GM23248 (cell line): ENCODE data around the gene SYPL2. TPM values are rescaled to one million over a fixed set of nuclear protein-coding genes. Genes with fewer than 3 reads are reported as not detected.

Experiments
- DNase-seq: peaks from one replicate; pipeline ENCODE4 v3.0.0-alpha.2; 2015
- H2AFZ ChIP-seq: fragments of 200-600 bp; sonication (generic); 2 replicates; pipeline ENCODE4 v1.6.1; 2016; ENCODE audit warnings: antibody characterized with exemption
- H3F3A ChIP-seq: fragments of 200-600 bp; sonication (generic); 2 replicates; pipeline ENCODE4 v1.6.1; 2016; ENCODE audit warnings: mild to moderate bottlenecking, antibody characterized with exemption, mixed run types; ENCODE audit not compliant: insufficient read depth
- H3K27ac ChIP-seq: fragments of 200-600 bp; sonication (generic); 2 replicates; pipeline ENCODE4 v1.5.1; 2016; ENCODE audit warnings: mild to moderate bottlenecking
- H3K27me3 ChIP-seq: fragments of 200-600 bp; sonication (generic); replicated peaks from 2 replicates; pipeline ENCODE4 v1.6.1; 2016; ENCODE audit warnings: mild to moderate bottlenecking; ENCODE audit not compliant: insufficient read depth
- H3K36me3 ChIP-seq: fragments of 200-600 bp; sonication (generic); 2 replicates; pipeline ENCODE4 v1.6.1; 2016; ENCODE audit warnings: low read depth, mild to moderate bottlenecking
- H3K4me1 ChIP-seq: fragments of 200-600 bp; sonication (generic); 2 replicates; pipeline ENCODE4 v1.6.1; 2016; ENCODE audit warnings: mild to moderate bottlenecking; ENCODE audit not compliant: insufficient read depth
- H3K4me2 ChIP-seq: fragments of 200-600 bp; sonication (generic); one replicate; pipeline ENCODE4 v1.6.1; 2016; ENCODE audit warnings: mild to moderate bottlenecking; ENCODE audit not compliant: unreplicated experiment
- H3K4me3 ChIP-seq: fragments of 200-600 bp; sonication (generic); 2 replicates; pipeline ENCODE4 v1.5.1; 2016; ENCODE audit warnings: mild to moderate bottlenecking
- H3K79me2 ChIP-seq: fragments of 200-600 bp; sonication (generic); 2 replicates; pipeline ENCODE4 v1.6.1; 2016; ENCODE audit warnings: mild to moderate bottlenecking; ENCODE audit not compliant: insufficient read depth
- H3K9ac ChIP-seq: fragments of 200-600 bp; sonication (generic); 2 replicates; pipeline ENCODE4 v1.6.1; 2016; ENCODE audit warnings: mild to moderate bottlenecking
- H3K9me2 ChIP-seq: fragments of 200-600 bp; sonication (generic); 2 replicates; pipeline ENCODE4 v1.6.1; 2016; ENCODE audit warnings: mixed run types, mild to moderate bottlenecking, moderate library complexity; ENCODE audit not compliant: insufficient read depth
- H3K9me3 ChIP-seq: fragments of 200-600 bp; sonication (generic); one replicate; pipeline ENCODE4 v1.6.1; 2017; ENCODE audit warnings: low read depth
- H4K20me1 ChIP-seq: fragments of 200-600 bp; sonication (generic); 2 replicates; pipeline ENCODE4 v1.6.0; 2016; ENCODE audit not compliant: insufficient read depth
- EZH2 ChIP-seq: fragments of 200-600 bp; sonication (generic); IDR thresholded peaks from 2 replicates; pipeline ENCODE4 v1.6.1; 2018; ENCODE audit warnings: antibody characterized with exemption, mild to moderate bottlenecking; ENCODE audit not compliant: insufficient read depth, poor library complexity, severe bottlenecking
- EZH2phosphoT487 ChIP-seq: fragments of 200-600 bp; sonication (generic); IDR thresholded peaks from 2 replicates; pipeline ENCODE4 v1.6.1; 2018; ENCODE audit warnings: antibody characterized with exemption, moderate library complexity, mild to moderate bottlenecking, low read depth; ENCODE audit not compliant: insufficient read depth
- WGBS, 2 experiments: methylation state at CpG; one replicate each; pipeline ENCODE4 v1.1.6; 2015 to 2017; ENCODE audit warnings: low lambda C conversion rate in 2 of 2, low coverage in 1 of 2; ENCODE audit errors: missing lambda C conversion rate in 2 of 2; 5-methylcytosine and 5-hydroxymethylcytosine counted together
- in situ Hi-C: fragments of 300-500 bp; cut with MboI; formaldehyde crosslinking; loops from 2 replicates; pipeline ENCODE4 v1.15.0; 2020
- polyA plus RNA-seq: library from polyadenylated mRNA; unstranded; fragments of >200 nt; fragmentation: Nextera tagmentation; extraction: Ambion mirVana; gene quantifications from 2 replicates; pipeline ENCODE4 v1.2.1, GENCODE V29; 2016
- total RNA-seq: library from RNA; depleted of rRNA; stranded (reverse); fragments of >200 nt; shearing (Covaris generic); gene quantifications from 2 replicates; pipeline ENCODE4 v1.2.3, GENCODE V29; 2014

SYPL2 gene
- total and polyA plus RNA-seq, 2 experiments from 2014 or later: 0.11 to 0.38 TPM

- Histone ChIP-seq H3K4me1 (peaks cover 6% of the 10 kb centered on the region; the same call in 1 of the 2 replicates), H3K9me2 (no peaks in the 10 kb centered on the region), H3K9me3 (no peaks in the 10 kb centered on the region), H2AFZ (no peak overlapping the region), H4K20me1 (no peaks in the 10 kb centered on the region), H3K36me3 (no peaks in the 10 kb centered on the region), H3K27me3 (0 out of 2 replicates have a peak, but pooled peaks cover 2% of the 10 kb centered on the region), H3K4me2 (no peak overlapping the region), H3K4me3 (no peak overlapping the region), H3F3A (no peaks in the 10 kb centered on the region), H3K79me2 (0 out of 2 replicates have a peak, but pooled peaks cover 7% of the 10 kb centered on the region), H3K27ac (no peak overlapping the region), H3K9ac (no peak overlapping the region)
- 43 to 66% methylated on average over 3 of the region's 3 CpGs for WGBS, 2 experiments
- DNase-seq: no peak
- TF ChIP-seq EZH2 (no peak), EZH2phosphoT487 (no peak)
- in situ Hi-C loops: no loop called here
These were observed 13.6 kb downstream of the SYPL2 start for GRCh38 chr1:109479901-109480300.

GRCh38 chr1:109481646-109482045, 15.3 kb downstream of the SYPL2 start:
- H3K36me3 ChIP-seq: no peaks in the 10 kb centered on the region
- DNase-seq: no peak
- 0 out of 2 replicates have a peak, but pooled peaks cover 7% of the 10 kb centered on the region for H3K79me2 ChIP-seq
- H3K9me2 ChIP-seq: no peaks in the 10 kb centered on the region
- no peak overlapping the region for H3K9ac ChIP-seq
- 58 to 60% methylated on average over 2 of the region's 2 CpGs for WGBS, 2 experiments
- H3K4me3 ChIP-seq: no peak overlapping the region
- H3F3A ChIP-seq: no peaks in the 10 kb centered on the region
- no peak overlapping the region for H3K4me2 ChIP-seq
- no peaks in the 10 kb centered on the region for H3K9me3 ChIP-seq
- TF ChIP-seq EZH2phosphoT487: no peak
- no peak for TF ChIP-seq EZH2
- peaks cover 7% of the 10 kb centered on the region; the same call in 1 of the 2 replicates for H3K4me1 ChIP-seq
- H4K20me1 ChIP-seq: no peaks in the 10 kb centered on the region
- in situ Hi-C loops: no loop called here
- H3K27me3 ChIP-seq: no peaks in the 10 kb centered on the region
- no peak overlapping the region for H2AFZ ChIP-seq
- H3K27ac ChIP-seq: no peak overlapping the region

- no peak overlapping the region for H3K4me2 ChIP-seq
- H3K27me3 ChIP-seq: no peaks in the 10 kb centered on the region
- 0 out of 2 replicates have a peak, but pooled peaks cover 7% of the 10 kb centered on the region for H3K79me2 ChIP-seq
- H3K27ac ChIP-seq: no peak overlapping the region
- TF ChIP-seq EZH2 (no peak), EZH2phosphoT487 (no peak)
- no peak overlapping the region for H2AFZ ChIP-seq
- no peaks in the 10 kb centered on the region for H3K9me3 ChIP-seq
- no peak for DNase-seq
- in situ Hi-C loops: no loop called here
- no peaks in the 10 kb centered on the region for H3K9me2 ChIP-seq
- no peaks in the 10 kb centered on the region for H4K20me1 ChIP-seq
- H3K36me3 ChIP-seq: no peaks in the 10 kb centered on the region
- no peaks in the 10 kb centered on the region for H3F3A ChIP-seq
- no peak overlapping the region for H3K4me3 ChIP-seq
- peaks cover 7% of the 10 kb centered on the region; the same call in 1 of the 2 replicates for H3K4me1 ChIP-seq
- H3K9ac ChIP-seq: no peak overlapping the region
These were observed 15.9 kb downstream of the SYPL2 start for GRCh38 chr1:109482242-109482641.

GRCh38 chr1:109482791-109483671, 16.7 kb downstream of the SYPL2 start:
- Histone ChIP-seq H3K27me3 (no peaks in the 10 kb centered on the region), H3K27ac (no peak overlapping the region), H3K79me2 (0 out of 2 replicates have a peak, but pooled peaks cover 7% of the 10 kb centered on the region), H3K4me1 (peaks cover 7% of the 10 kb centered on the region; the same call in 1 of the 2 replicates), H3F3A (no peaks in the 10 kb centered on the region), H3K9me3 (no peaks in the 10 kb centered on the region), H4K20me1 (no peaks in the 10 kb centered on the region), H3K4me3 (peak overlapping the region; percentile 90), H3K4me2 (peak overlapping the region; percentile 94), H3K9me2 (no peaks in the 10 kb centered on the region), H2AFZ (peak overlapping the region; percentile 98), H3K36me3 (no peaks in the 10 kb centered on the region), H3K9ac (no peak overlapping the region; the same call in 1 of the 2 replicates)
- in situ Hi-C loops: no loop called here
- WGBS, 2 experiments: 6% methylated on average over 28 to 29 of the region's 29 CpGs
- no peak for TF ChIP-seq EZH2
- no peak for TF ChIP-seq EZH2phosphoT487
- peak; percentile 35 for DNase-seq
